ENCODE results near the gene NOP14. TPM values are rescaled to one million over a fixed set of nuclear protein-coding genes. Genes with fewer than 3 reads are reported as not detected.

The NOP14 gene
- total and polyA plus RNA-seq, 2 of the 8 experiments (the other 6 are each of a cell fraction or from before 2014, with no cell fraction given) = 8.6 to 45.3 TPM

DNA sequence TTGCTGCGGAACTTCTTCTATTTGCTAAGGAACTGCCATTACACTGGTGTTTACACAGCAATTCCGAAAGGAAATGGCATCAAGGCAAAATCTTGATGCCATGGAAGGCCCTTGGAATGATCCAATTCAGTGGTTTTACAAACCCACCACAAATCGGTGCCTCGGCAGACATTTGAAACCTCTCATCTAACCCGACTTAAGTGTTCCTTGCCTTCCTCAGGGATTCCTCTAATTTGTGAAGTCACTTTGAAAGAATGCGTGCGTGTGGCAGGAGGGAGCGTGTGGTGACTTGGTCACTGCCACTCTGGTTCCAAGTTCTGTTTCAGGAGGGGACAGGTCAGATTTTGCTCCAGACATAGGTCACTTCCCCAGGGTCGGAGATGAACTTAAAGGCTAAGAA is 4.8 kb downstream of the NOP14 start:
- Histone ChIP-seq H3K4me1 (replicated peaks in 1 of 4; ENCODE audit: control insufficient read depth in 3 of 4, insufficient read depth in 4 of 4, low read length in 3 of 4) (peaks cover 3 to 9% (median 4%) of the 10 kb centered on the region in 4 experiments; a peak in 5 of 7 replicates), H3K79me1 (ENCODE audit: low read depth, low read length) (peaks cover 7% of the 10 kb centered on the region), H3K36me3 (ENCODE audit: control insufficient read depth in 2 of 4, insufficient read depth in 4 of 4, low read length in 3 of 4) (peaks cover 30 to 53% (median 38%) of the 10 kb centered on the region in 4 experiments), H2BK5ac (ENCODE audit: low read depth, low read length) (no peak overlapping the region), H4K91ac (replicated peaks; ENCODE audit: insufficient read length, low read length) (no peak overlapping the region), H3K27me3 (replicated peaks in 1 of 4; ENCODE audit: control insufficient read depth in 3 of 4, extremely low read depth in 1 of 4, insufficient read depth in 3 of 4, low read length in 3 of 4) (no peaks in the 10 kb centered on the region), H3K27ac (ENCODE audit: low read depth, low read length) (no peak overlapping the region), H2AK5ac (ENCODE audit: low read depth, low read length) (no peak overlapping the region), H2BK15ac (ENCODE audit: low read length) (no peak overlapping the region), H2BK12ac (ENCODE audit: low read depth, low read length) (no peak overlapping the region), H3K18ac (ENCODE audit: extremely low read depth, low read length) (no peak overlapping the region), H4K8ac (ENCODE audit: extremely low read depth, insufficient read depth, low read length) (no peak overlapping the region), H3K23ac (ENCODE audit: insufficient read length) (no peak overlapping the region), H3K4me2 (ENCODE audit: insufficient read depth in 1 of 2, low read depth in 2 of 2, low read length in 2 of 2) (no peak overlapping the region), H3K4me3 (ENCODE audit: extremely low read depth in 1 of 4, insufficient read depth in 2 of 4, low read depth in 3 of 4, low read length in 4 of 4) (no peak overlapping the region), H3K4ac (replicated peaks; ENCODE audit: insufficient read length, low read depth, low read length) (no peak overlapping the region), H3K9me3 (ENCODE audit: insufficient read depth in 2 of 2, low read depth in 1 of 2, low read length in 1 of 2) (peaks cover 14 to 15% of the 10 kb centered on the region in 2 experiments), H2AFZ (ENCODE audit: low read length) (no peak overlapping the region), H2BK20ac (ENCODE audit: low read length) (no peak overlapping the region), H2BK120ac (replicated peaks; ENCODE audit: low read depth, low read length) (no peak overlapping the region), H3K14ac (ENCODE audit: insufficient read length) (no peak overlapping the region), H4K5ac (ENCODE audit: insufficient read length, low read depth, low read length) (no peak overlapping the region), H3K9ac (replicated peaks in 1 of 4; ENCODE audit: extremely low read depth in 1 of 4, low read depth in 3 of 4, low read length in 3 of 4) (no peak overlapping the region), H4K20me1 (replicated peaks in 1 of 2; ENCODE audit: control insufficient read depth in 1 of 2, insufficient read depth in 2 of 2, low read length in 2 of 2) (peaks cover 2 to 8% of the 10 kb centered on the region in 2 experiments), H3K56ac (replicated peaks; ENCODE audit: insufficient read length, low read depth, low read length) (no peak overlapping the region), H3K23me2 (ENCODE audit: low read depth, low read length) (peaks cover 10% of the 10 kb centered on the region; the same call in 1 of the 2 replicates), H3K79me2 (ENCODE audit: control insufficient read depth in 1 of 2, insufficient read depth in 2 of 2, low read length in 2 of 2) (peaks cover 2 to 43% of the 10 kb centered on the region in 2 experiments; a peak in 3 of 4 replicates)
- CTCF ChIA-PET (ENCODE audit: partially characterized antibody) = interaction anchor here (1.0 kb wide), 1 partner anchor 14 kb away, joined by 5 read pairs; no protein-coding TSS in a partner anchor
- FAIRE-seq (no peak), DNase-seq (ENCODE audit: low read depth in 1 of 2, low spot score in 2 of 2) (no peak)
- WGBS, 2 experiments (ENCODE audit: extremely low coverage in 1 of 2, insufficient coverage in 1 of 2, insufficient read length in 1 of 2, insufficient replicate concordance in 2 of 2, low coverage in 1 of 2, low lambda C conversion rate in 2 of 2, missing lambda C conversion rate in 1 of 2) = 81% methylated on average over 9 of the region's 9 CpGs; no CpG with 5 or more reads in 1 of the 2 experiments
- POLR2A ChIA-PET (ENCODE audit: partially characterized antibody) = interaction anchor here (0.8 kb wide), 1 partner anchor 79 kb away, joined by 4 read pairs; no protein-coding TSS in a partner anchor
- TF ChIP-seq, protein P1, sequence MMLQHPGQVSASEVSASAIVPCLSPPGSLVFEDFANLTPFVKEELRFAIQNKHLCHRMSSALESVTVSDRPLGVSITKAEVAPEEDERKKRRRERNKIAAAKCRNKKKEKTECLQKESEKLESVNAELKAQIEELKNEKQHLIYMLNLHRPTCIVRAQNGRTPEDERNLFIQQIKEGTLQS (IDR thresholded peaks at IDR 0.05; ENCODE audit: insufficient read depth, low read depth, low read length) = no peak
- TF ChIP-seq BRCA1 (IDR thresholded peaks at IDR 0.05; ENCODE audit: low read depth, low read length) = no peak
- TF ChIP-seq KDM1A (IDR thresholded peaks at IDR 0.05; ENCODE audit: borderline replicate concordance, low read length) = no peak
- TF ChIP-seq BACH1 (IDR thresholded peaks at IDR 0.05; ENCODE audit: low read length) = no peak
- TF ChIP-seq ASH2L (IDR thresholded peaks at IDR 0.05; ENCODE audit: low read length) = no peak
- TF ChIP-seq GABPA (IDR thresholded peaks at IDR 0.05; ENCODE audit: borderline replicate concordance, insufficient read depth, low read length) = no peak
- TF ChIP-seq CTBP2 (IDR thresholded peaks at IDR 0.05; ENCODE audit: borderline replicate concordance, insufficient read depth, insufficient read length, low read length) = no peak
- TF ChIP-seq GTF2F1 (IDR thresholded peaks at IDR 0.05; ENCODE audit: borderline replicate concordance, low read depth, low read length) = no peak
- TF ChIP-seq BCL11A (IDR thresholded peaks at IDR 0.05; ENCODE audit: low read depth in 2 of 2, low read length in 2 of 2) = no peak
- TF ChIP-seq CHD1 (IDR thresholded peaks at IDR 0.05; ENCODE audit: low read depth, low read length) = no peak
- no peak for TF ChIP-seq MAFK (IDR thresholded peaks at IDR 0.05; ENCODE audit: low read depth, low read length)
